Heart left ventricle (tissue), 13 donors: Measurements from ENCODE around the gene PTP4A1.

Experiments
- CTCF ChIP-seq, 12 donors: fragments of 200-600 bp; sonication (generic) in 4 of 12; IDR thresholded peaks; one replicate each; pipeline versions ENCODE4 v1.5.0 to v1.8.0; 2018 to 2022; ENCODE audit warnings: antibody characterized with exemption in 12 of 12, mild to moderate bottlenecking in 5 of 12
- POLR2A ChIP-seq, 2 donors: fragments of 450-650 bp; IDR thresholded peaks; one replicate each; pipeline ENCODE4 v1.6.1; 2017; ENCODE audit warnings: antibody characterized with exemption in 2 of 2, mild to moderate bottlenecking in 2 of 2, moderate library complexity in 2 of 2
- donor health status: ischemic (EF 13 %, LVEDD 7.1; RV severe dilation, severe dysfunction).
- donor health status: DM: no; HTN: yes; CAD: no.
- donor health status: DM: no; HTN: no; CAD: no.
- donor health status: ischemic (EF 25% LVEDD 6.9; RV normal size, moderate dysfunction).
- donor health status: ischemic (EF 25% LVEDD 5.7; RV mildly dilated, moderate dysfunction).
- donor health status: ischemic (EF 35%, LVEDD 5.7; RV mildly dilated, moderate dysfunction).
- donor health status: nonischemic (EF 11% LVEDD 7.7; RV severe dilation, severe dysfunction).
- donor health status: DM: yes; HTN: yes; CAD: no.
- donor health status: PGD.
- donor health status: ischemic (EF 29% LVEDD 5.4; RV normal size, mild dysfunction).
- donor health status: nonischemic (EF 23%, LVEDD 6.1; RV moderate dilation, normal function).

- peak; percentile 91 to 98 for TF ChIP-seq POLR2A (IDR thresholded peaks at IDR 0.05)
- TF ChIP-seq CTCF (IDR thresholded peaks at IDR 0.05) = no peak
These were observed at the start of gene PTP4A1, which contains the start of gene LOC128125822 for GRCh38 chr6:63572044-63572746.
